HCT116 (cell line): ENCODE measurements around the gene AP3B1.

Experiments used
- CTCF ChIP-seq, 3 experiments: fragments of 200-600 bp in 1 of 3; sonication (generic) in 1 of 3; IDR thresholded peaks in 2 of 3; conservative IDR thresholded peaks in 1 of 3; 2 replicates each; pipeline ENCODE4 v1.5.1; 2012 to 2017; ENCODE audit warnings: low read depth in 2 of 3, low read length in 2 of 3, antibody characterized with exemption in 1 of 3, borderline replicate concordance in 1 of 3, control low read depth in 1 of 3, mild to moderate bottlenecking in 1 of 3, mixed read lengths in 1 of 3, mixed run types in 1 of 3, moderate library complexity in 1 of 3; ENCODE audit not compliant: insufficient read depth in 1 of 3
- ELF1 ChIP-seq: IDR thresholded peaks from 2 replicates; pipeline ENCODE4 v1.6.1; 2012; ENCODE audit warnings: low read depth, borderline replicate concordance
- POLR2A ChIP-seq: IDR thresholded peaks from 2 replicates; pipeline ENCODE4 v1.7.0; 2011; ENCODE audit warnings: borderline replicate concordance; ENCODE audit not compliant: insufficient read depth, insufficient read length; ENCODE audit errors: extremely low read depth
- POLR2AphosphoS5 ChIP-seq: IDR thresholded peaks from 2 replicates; pipeline ENCODE4 v1.6.1; 2011; ENCODE audit warnings: mild to moderate bottlenecking, low read depth, low read length, moderate library complexity
- RAD21 ChIP-seq: IDR thresholded peaks from 2 replicates; pipeline ENCODE4 v1.6.1; 2012; ENCODE audit warnings: low read depth, mild to moderate bottlenecking
- TCF7L2 ChIP-seq: IDR thresholded peaks from 2 replicates; pipeline ENCODE4 v1.7.0; 2011; ENCODE audit warnings: borderline replicate concordance, inconsistent platforms; ENCODE audit not compliant: insufficient read depth, insufficient read length; ENCODE audit errors: extremely low read depth
- TF ChIP-seq, protein P1 (sequence below): IDR thresholded peaks from 2 replicates; pipeline ENCODE4 v1.6.1; 2012; ENCODE audit warnings: low read depth

GRCh38 chr5:78060421-78060820 lies 234.1 kb downstream of the AP3B1 start:
- no peak for TF ChIP-seq CTCF (IDR thresholded peaks at IDR 0.05 in 2 of 3, conservative IDR thresholded peaks at IDR 0.05 in 1 of 3; ENCODE audit: borderline replicate concordance in 1 of 3, insufficient read depth in 1 of 3, low read depth in 2 of 3, low read length in 2 of 3)
- TF ChIP-seq, protein P1, sequence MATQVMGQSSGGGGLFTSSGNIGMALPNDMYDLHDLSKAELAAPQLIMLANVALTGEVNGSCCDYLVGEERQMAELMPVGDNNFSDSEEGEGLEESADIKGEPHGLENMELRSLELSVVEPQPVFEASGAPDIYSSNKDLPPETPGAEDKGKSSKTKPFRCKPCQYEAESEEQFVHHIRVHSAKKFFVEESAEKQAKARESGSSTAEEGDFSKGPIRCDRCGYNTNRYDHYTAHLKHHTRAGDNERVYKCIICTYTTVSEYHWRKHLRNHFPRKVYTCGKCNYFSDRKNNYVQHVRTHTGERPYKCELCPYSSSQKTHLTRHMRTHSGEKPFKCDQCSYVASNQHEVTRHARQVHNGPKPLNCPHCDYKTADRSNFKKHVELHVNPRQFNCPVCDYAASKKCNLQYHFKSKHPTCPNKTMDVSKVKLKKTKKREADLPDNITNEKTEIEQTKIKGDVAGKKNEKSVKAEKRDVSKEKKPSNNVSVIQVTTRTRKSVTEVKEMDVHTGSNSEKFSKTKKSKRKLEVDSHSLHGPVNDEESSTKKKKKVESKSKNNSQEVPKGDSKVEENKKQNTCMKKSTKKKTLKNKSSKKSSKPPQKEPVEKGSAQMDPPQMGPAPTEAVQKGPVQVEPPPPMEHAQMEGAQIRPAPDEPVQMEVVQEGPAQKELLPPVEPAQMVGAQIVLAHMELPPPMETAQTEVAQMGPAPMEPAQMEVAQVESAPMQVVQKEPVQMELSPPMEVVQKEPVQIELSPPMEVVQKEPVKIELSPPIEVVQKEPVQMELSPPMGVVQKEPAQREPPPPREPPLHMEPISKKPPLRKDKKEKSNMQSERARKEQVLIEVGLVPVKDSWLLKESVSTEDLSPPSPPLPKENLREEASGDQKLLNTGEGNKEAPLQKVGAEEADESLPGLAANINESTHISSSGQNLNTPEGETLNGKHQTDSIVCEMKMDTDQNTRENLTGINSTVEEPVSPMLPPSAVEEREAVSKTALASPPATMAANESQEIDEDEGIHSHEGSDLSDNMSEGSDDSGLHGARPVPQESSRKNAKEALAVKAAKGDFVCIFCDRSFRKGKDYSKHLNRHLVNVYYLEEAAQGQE: no peak
- no peak for TF ChIP-seq TCF7L2
- TF ChIP-seq RAD21: no peak
- TF ChIP-seq POLR2AphosphoS5: no peak
- TF ChIP-seq ELF1: no peak
- TF ChIP-seq POLR2A: no peak
